ENCODE results near the gene PRKCE.
"Not testable (repeated sequence)": the region's sequence is repeated elsewhere in the genome, so short reads cannot be mapped to it uniquely, and the experiment has no call there.

The PRKCE gene

DNA sequence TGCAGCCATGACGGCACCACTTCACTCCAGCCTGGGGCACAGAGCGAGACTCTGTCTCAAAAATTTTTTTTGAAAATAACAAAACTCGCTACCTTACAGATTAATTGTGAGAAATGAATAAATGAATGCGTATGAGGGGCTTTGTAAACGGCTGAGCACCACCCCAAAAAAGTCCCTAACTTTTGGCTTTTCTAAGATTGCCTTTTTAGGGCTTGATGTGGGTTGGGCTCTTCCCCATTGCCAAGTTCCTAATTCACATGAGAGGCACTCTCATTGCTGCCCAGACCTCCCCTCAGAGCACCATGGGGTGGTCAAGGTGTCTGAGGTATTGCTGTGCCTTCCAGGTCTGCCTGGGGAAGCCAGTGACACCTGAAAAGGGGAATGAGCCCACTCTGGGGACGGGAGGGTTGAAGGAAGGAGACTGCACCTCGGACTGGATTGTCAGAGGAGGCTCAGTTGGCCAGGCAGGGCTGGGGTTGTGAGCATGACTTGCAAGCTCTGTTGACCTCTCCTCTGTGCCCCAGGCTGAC is 186.4 kb downstream of the PRKCE start:
- no peak for DNase-seq (ENCODE audit: low spot score)

DNA sequence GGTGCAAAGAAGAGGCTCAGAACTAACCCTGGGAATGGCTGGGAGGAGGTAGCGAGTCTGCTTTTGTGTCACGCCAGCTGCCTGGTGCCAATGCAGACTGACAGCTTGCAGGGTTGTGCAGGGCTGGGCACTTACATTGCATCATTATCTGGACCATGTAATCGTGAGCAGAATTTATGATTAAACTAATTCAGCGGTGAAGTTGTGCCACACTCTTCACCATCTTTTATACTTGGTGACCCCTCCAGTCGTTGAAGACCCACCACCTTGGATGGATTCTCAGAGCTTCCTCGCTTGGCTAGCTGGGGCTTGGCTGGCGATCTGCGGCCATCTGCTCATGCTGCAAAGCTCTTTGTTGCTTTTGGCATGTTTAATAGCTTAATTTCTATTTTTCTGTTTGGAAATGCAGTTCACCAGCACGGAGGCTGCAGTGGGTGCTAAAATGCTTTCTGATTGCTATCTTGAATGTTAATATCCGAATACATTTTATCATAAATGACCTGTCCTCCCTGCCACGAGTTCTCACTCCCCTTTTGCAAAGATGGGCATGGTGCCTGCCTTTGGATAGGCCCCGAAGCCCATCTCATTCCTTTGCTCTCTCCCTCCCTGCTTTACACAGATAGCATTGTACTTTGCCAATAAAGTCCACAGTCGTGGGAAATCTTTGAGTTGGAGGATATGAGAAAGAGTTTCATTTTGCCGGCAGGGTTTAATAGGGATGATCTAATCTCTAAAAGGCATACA is 188.2 kb downstream of the PRKCE start:
- peak; percentile 42 for DNase-seq (ENCODE audit: low spot score)

DNA sequence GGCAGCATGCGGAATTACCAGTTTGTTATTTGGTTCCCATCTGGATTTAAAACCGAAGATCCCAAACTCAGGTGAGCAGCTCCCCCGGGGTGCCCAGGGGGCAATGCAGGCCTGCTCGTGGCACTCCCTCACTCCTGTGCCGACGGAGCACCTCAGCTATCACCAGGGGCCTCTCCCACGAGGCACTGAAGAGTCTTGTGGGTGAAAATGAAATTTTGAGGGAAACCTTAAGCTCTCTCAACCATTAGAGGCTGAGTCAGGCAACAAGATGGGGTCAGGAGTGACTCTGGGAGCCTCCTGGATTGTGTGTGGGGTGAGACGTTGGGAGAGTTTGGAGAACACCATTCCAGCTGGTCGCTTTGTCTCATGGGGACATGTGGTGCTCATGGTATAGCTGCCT is 189.0 kb downstream of the PRKCE start:
- no peak for DNase-seq (ENCODE audit: low spot score)

DNA sequence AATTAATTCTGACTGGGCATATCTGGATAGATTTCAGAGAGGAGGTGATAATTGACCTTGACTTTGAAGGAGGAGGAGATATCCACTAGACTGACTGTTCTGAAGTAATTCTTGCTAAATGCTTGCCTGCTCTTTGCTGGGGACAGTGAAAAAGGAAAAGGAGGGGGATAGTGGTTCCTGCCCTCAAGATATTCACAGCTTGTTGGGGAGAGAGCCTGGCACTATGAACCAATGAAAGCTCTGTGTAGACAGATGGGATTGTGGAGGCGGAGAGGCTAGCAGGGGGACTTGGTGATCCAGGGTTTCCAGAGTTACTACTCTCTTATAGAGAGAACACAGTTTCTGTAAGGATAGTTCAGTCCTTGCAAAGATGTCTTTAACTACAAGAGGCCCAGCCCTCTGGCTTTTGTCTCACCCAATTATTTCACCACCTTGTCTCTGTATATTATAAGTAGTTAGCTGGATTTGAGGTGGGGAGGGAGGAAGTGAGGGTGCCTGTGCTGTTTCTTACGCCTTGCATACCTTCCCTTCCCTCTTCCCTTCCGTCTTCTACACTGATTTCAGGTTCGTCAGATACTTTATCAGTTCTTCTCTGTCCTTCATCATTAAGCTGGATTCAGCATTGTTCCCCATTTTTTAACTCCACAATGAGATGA is 190.4 kb downstream of the PRKCE start:
- DNase-seq (ENCODE audit: low spot score), result no peak

DNA sequence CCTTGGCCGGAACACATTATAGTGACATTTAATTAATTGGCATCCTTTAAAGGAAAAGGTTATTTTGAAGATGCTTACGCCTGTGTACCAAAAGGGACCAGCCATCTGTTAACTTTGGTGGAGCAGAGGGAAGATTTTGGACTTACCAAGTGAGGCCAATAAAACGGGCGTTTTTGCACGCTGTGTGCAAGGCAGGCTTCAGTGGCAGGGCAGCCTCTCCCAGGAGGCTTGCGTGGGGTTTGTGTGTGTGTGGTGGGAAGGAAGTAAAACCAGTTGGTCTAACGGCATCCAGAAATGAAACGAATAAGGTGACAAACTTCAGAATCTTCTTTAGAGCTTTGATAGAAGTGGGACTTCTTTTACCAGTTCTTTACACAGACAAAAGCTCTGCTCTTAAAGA is 191.7 kb downstream of the PRKCE start:
- DNase-seq (ENCODE audit: low spot score), result no peak

DNA sequence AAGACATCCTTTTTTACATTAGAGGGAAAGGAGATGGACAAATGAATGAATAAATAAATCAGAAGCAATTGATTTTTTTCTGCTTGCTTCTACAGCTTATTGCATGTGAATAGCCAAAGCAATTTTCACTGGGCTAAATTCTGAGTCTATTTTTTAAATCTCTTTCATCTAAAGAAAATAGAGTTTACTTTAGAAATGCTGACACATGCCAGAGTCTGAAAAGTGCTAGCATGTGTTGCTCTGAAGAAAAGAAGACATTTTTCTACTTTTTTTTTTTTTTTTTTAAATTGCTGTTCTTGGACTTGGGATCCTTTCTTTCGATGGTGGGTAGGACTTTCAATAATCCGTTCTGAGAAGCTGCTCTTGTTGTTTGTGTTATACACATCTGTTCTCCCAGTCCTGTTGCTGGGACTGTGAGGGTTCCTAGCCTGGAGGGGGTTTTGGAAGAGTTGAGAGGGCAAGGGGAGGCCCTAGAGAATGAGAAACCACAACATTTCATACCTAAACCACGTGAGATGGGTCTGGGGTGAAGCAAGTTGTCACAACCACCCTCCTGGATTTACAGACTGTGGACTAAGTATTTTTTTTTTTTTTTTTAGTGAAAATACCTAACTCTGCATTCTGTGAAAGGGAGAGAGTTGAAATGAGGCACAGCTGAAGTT is 193.5 kb downstream of the PRKCE start:
- no peak for DNase-seq (ENCODE audit: low spot score)

DNA sequence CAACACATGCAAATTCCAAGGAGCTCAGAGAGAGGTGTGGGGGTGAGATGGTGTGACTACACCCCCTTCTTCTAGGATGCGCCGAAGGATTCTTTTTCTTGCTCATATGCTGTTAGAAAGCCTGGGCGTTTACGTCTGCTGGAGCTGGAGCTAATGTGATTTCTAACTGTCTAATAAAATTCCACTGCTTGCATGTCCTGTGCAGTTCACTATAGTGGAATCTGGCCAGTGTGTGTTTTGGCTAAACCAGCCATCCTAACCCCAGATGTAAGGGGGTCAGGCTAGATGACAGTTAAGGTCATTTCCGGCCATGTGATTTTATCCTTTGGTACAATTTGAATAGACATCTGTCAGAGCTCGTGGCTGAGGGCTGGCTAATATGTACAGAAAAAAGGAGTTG is 194.1 kb downstream of the PRKCE start:
- DNase-seq (ENCODE audit: low spot score), result peak; percentile 32

DNA sequence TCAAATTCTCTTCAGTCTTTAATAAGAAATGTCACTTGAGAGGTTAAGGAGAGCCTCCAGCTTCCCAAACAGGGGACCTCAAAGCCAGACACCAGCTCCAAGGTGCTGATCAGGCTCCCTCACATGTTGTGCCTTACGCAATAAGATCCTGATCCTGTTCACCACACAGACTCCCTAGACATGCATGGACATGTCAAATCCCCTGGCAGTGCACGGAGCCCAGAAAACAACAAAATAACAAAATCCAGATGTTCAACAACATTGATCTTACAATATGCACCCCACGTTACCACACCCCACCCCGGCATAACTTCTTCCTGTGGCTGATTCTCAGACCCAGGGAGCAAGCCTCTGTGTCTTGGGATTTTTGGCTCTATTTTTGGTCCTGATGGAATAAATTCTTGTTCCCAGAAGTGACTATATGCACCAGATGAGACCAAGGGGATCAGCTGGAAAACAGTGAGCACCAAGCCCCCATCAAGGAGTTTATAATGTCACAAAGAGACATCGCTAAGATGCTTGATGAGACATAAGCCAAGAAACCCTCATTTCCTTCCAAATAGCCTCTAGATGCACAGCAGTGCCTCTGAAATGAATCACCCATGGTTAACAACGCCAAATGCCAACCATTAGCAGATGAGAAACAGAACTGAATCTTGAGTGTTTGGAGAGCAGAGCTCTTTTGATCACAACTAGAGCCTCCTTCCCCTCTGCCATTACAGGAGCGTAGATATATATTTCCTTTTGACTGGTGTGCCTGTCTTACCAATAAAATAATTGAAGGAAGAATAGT is 198.2 kb downstream of the PRKCE start:
- DNase-seq (ENCODE audit: low spot score), result peak; percentile 88

DNA sequence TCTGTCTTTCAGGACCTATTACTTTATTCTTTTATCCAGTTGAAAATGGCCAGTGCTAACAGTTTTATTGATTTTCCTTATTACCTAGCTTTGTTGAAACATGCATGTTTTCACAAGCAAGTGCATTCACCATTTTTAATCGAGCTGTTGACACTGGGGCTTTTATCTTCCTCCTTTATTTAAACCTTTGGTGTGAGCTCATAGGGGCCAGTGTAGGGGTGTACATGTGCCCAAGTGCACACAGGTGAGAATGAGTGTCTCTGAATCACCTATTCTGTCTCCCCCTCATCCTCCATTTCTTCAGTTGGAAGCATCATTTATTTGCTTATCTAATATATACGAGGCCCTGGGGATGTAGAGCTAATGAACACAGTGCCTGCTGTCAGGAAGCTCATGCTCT is 199.1 kb downstream of the PRKCE start:
- DNase-seq (ENCODE audit: low spot score), result no peak

DNA sequence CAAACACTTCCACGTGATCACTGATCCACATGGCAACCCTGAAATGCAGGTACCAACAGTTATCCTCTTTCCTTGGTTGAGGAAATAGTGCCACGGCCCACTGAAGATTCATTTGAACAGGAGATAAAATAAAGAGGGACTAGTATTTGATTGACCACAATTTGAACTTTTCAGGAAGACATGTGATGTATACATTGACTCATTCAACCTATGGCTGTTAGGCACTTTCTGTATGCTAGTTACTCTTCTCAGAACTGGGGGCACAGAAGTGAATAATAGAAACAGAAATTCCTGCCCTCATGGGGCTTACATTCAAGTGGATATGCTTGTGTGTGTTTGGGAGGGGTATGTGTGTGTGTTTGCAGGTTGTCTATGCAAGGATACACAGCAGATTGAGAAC is 199.6 kb downstream of the PRKCE start:
- no peak for DNase-seq (ENCODE audit: low spot score)

DNA sequence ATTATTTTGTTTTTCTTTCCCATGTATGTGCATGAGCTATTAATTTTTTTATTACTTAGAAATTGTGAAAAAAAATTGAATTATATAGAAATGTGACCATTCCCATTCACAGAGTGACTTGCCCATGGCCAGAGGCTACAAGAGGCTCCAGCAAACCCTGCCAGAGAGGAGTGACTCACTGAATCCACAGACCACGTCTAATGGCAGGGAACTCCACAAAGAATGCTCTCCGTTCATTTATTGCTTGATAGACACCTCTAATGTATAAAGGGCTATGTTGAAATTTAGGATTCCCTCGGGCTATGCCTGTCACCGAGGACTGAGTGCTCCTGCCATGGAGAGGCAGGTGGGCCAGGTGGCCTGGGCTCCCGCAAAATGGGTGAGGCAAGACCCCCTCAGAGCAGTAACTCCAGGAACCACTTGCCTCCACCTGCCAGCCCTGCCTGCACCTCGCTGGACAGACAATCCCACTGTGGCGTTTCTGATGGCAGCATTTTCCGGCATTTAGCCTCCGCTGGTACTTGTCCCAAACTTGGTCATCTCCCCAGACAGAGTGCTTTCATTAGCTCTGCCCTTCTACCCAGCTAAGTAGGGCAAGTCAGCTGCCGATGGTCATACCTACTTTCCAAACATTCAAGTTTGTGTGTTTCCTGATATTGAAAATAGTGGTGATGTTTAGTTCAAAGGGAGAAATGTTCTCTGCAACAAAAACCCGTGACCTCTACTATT is 200.3 kb downstream of the PRKCE start:
- DNase-seq (ENCODE audit: low spot score), result peak; percentile 84

DNA sequence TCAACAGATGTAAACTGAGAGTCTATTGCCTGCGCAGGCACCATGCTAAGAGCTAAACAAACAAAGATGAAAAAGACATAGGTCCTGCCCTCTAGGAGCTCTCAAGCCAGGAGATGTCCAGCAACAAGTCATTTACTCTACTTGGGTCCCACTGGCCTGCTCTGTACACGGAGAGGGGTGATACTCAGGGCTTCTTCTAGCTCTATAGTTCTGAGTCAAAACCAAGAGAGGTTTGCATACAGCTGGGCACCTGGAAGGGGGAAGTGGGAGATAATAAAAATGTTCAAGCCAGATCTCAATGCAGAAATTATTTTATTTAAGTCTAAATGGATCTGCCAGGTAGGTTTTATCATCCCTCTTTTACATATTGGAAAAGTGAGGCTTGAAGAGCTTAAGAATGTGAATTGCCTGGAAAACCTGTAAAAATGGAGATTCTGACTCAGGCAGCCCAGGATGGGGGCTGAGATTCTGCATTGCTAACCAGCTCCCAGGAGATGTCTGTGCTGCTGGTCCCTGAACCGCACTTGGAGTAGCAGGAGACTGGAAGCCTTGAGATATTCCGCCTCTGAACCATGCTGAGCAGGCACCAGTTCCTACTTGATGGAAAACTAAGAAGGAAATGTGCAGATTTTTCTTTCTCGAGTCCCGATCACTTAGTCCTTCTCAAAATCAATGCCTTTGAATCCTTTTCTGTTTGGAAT is 201.1 kb downstream of the PRKCE start:
- no peak for DNase-seq (ENCODE audit: low spot score)

DNA sequence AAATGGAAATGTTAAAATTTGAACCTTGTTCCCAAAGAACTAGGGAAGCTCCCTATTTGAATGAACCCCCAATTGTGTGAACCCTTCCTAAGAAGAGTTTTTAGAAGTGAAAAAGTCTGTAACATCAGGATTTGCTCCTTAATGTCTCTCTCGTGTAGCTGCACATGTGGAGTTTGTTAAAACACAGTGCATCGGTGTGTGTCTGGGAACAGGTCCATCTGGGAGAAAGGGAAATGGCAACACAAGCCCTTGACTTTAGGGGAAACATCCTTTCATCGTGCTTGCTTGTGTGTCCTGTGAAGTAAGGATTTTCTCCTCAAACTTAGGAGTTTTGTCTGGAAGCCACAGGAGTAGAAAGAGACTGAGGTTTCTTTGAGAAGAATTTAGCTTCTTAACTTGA is 203.9 kb downstream of the PRKCE start:
- no peak for DNase-seq (ENCODE audit: low spot score)

DNA sequence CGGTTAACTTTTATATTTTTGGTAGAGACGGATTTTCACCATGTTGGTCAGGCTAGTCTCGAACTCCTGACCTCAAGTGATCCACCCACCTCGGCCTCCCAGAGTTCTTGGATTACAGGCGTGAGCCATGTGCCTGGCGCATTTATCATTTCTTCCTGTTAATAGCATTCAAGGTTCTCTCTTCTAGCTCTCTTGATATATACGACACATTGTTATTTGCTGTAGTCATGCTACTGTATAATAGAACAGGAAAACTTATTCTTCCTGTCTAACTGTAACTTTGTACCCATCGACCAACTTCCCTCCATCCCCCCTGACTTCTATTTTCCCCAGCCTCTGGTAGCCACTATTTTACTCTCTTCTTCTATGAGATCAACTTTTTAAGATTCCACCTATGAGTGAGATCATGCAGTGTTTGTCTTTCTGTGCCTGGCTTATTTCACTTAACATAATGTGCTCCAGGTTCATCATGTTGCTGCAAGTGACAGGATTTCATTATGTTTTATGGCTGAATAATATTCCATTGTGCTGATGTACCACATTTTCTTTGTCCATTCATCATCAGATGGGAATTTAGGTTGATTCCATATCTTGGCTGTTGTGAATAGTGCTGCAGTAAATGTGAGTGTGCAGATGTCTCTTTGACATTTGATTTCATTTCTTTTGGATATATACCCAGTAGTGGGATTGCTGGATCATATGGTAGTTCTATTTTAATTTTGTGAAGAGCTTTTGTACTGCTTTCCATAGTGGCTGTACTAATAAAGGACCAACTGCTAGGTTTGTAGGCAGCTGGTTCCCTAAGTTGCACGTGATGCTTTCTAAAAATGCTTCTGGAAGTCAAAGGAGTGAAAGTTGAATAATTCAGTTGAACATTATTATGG is 205.2 kb downstream of the PRKCE start:
- no peak for DNase-seq (ENCODE audit: low spot score)

DNA sequence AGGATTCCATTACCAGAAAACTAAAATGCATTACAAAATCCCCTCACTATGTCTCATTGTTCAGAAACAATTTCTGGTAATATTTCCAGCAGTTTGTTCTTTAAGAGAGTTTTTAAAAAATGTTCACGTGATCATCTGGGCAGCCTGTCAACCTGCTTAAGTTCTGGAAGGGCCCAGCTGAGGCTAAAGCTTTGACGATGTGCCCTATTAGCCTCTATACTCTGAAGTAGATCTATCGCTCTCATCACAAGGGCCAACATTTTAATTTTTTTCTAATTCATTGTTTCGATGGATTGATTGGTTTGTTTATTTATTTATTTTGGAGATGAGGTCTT is 205.8 kb downstream of the PRKCE start:
- no peak for DNase-seq (ENCODE audit: low spot score)

DNA sequence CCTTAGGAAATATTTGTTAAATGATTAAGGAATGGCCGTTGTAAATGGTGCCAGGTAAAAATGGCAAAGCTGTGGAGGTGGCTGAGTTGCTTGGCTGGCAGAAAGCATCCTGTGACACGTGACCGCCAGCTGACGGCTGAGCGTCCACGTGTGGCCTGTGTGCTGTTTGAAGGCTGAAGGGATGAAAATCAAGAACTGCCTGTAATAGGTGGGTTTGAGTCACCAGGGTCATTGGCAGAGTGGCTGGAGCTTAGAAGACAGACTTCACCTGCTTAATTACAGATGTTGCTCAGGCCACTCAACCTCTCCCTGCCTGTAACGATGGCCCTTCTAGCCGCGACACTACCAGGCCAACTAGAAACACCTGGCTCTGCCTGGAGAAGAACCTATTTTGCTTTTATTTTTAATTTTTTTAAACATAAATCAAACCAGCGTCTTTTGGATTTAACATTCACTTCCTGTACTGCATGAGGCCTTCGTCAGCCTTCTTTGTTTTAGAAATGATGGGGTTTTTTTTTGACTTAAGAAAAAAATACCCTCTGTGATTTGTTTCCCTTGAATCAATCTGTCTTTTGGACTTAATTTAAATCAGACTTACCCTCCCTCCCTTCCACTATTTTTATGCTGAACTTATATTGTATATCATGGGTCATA is 206.5 kb downstream of the PRKCE start:
- no peak for DNase-seq (ENCODE audit: low spot score)

DNA sequence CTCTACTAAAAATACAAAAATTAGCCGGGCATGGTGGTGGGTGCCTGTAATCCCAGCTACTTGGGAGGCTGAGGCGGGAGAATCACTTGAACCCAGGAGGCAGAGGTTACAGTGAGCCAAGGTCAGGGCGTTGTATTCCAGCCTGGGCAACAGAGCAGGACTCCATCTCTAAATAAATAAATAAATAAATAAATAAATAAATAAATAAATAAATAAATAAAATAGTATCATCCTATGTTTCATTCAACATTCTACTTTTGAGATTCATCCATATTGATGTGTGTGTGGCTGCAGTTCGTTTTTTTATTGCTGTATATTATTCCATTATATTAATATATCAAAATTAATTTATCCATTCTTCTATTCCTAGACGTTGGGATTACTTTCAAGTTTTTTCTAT is 207.4 kb downstream of the PRKCE start:
- DNase-seq (ENCODE audit: low spot score), result not testable (repeated sequence)

DNA sequence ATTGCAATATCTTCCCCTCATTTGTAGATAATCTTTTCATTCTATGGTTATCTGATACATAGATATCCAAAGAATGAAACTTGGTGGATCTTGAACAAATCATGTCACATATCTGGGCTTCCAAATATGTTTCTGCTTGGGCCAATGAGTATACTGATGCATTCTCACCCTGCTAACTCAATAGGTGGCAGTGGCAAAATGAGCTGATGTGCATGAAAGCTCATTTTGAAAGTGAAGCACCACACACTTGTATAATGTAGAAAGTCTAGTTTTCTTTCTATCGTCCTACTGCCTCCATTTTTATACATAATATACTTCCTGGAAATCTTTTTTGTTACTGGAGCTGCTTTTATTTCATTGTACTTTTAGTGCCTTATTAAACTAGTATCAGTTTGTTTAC is 208.2 kb downstream of the PRKCE start:
- no peak for DNase-seq (ENCODE audit: low spot score)

All from AG08395 (cell line).